ENCODE results near the gene CHRM2.

DNA sequence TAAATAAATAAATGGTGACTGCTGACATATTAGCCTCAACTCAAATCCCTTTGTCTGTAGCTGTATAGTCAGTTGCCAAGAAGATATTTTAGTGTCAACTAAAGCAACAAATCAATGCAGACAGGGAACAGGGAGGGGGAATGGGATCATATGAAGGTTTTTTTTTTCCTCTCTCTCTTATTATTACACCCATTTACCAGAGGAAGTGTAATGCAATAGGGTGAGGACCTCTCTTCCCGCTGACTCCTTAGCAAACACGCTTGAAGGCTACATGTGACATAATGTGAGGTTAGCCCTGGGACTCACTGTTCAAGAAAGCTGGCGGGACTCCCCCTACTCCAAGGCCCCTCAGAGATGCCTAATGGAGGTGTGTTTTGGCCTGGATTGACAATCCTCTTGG, 88.2 kb downstream of the CHRM2 start:
- TF ChIP-seq, protein P1, sequence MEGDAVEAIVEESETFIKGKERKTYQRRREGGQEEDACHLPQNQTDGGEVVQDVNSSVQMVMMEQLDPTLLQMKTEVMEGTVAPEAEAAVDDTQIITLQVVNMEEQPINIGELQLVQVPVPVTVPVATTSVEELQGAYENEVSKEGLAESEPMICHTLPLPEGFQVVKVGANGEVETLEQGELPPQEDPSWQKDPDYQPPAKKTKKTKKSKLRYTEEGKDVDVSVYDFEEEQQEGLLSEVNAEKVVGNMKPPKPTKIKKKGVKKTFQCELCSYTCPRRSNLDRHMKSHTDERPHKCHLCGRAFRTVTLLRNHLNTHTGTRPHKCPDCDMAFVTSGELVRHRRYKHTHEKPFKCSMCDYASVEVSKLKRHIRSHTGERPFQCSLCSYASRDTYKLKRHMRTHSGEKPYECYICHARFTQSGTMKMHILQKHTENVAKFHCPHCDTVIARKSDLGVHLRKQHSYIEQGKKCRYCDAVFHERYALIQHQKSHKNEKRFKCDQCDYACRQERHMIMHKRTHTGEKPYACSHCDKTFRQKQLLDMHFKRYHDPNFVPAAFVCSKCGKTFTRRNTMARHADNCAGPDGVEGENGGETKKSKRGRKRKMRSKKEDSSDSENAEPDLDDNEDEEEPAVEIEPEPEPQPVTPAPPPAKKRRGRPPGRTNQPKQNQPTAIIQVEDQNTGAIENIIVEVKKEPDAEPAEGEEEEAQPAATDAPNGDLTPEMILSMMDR (IDR thresholded peaks at IDR 0.05): no peak
- no peak for TF ChIP-seq EZH2 (IDR thresholded peaks at IDR 0.05)
